T-helper 2 cell (primary cell): ENCODE measurements around the gene SFR1.
A peak's percentile ranks its signal among the peaks of the same experiment; 100 is the strongest.
"Not testable (repeated sequence)": the region's sequence is repeated elsewhere in the genome, so short reads cannot be mapped to it uniquely, and the experiment has no call there.

Experiments used
- DNase-seq, 5 experiments: peaks; one replicate each; pipeline versions ENCODE4 v3.0.0 to v3.0.0-alpha.2; 2012 to 2022

The SFR1 gene

DNA sequence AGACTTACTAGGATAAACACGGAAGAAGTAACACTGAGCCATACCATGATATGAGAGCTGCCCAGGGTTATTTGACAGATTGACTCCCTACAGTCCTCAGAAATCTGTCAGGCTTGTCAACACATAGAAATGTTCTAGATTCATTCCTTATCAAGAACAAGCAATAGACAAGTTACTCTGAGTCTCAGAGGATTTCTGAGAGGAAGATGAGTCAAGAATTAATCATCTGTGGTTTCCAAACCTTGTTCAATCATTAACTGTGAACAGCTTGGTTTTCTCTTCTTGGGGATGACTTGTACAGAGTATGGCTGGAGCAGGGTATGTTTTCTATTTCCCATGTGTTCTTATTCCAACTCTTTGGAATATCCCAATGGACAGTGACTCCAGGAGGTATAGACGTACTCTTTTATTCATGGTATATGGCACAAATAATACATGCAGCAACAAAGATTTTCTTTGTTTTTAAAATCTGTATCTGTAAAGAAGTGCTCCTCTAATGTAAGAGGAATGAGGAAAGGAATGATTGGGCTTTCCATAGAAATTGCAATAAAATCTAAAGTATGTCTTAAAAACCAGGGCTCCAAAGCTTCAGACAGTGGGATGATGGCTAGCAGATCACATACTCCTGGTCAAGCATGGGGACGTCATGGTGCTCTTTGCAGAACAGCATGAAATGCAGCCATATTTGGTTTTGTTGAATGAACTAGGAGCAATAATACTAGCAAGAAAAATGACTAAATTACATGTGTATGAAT lies 11.9 kb upstream of the SFR1 start:
- no peak for DNase-seq

GRCh38 chr10:104113376-104113956 lies 8.5 kb upstream of the SFR1 start:
- no peak for DNase-seq

- no peak for DNase-seq
These were observed 4.1 kb upstream of the SFR1 start for GRCh38 chr10:104117839-104118323.

- no peak for DNase-seq
These were observed 2.0 kb upstream of the SFR1 start for GRCh38 chr10:104119996-104120395.

DNA sequence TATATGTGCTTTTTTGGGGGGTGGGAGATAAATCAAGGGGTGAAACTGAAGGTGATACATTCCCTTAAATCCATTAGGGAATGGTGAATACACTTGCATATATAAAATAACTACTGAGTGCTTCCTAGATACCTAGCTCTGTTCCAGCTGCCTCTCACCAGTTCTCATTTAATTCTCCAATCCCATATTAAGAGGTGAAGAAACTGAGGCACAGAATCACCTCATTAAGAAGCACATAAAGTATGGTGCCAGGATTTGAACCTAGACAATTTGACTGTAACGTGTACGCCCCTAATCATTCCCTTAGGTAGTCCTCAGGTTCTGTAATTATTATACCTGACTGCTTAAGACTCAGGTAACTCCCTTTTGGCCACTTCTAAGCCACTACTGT lies 1.5 kb upstream of the SFR1 start:
- no peak for DNase-seq

DNA sequence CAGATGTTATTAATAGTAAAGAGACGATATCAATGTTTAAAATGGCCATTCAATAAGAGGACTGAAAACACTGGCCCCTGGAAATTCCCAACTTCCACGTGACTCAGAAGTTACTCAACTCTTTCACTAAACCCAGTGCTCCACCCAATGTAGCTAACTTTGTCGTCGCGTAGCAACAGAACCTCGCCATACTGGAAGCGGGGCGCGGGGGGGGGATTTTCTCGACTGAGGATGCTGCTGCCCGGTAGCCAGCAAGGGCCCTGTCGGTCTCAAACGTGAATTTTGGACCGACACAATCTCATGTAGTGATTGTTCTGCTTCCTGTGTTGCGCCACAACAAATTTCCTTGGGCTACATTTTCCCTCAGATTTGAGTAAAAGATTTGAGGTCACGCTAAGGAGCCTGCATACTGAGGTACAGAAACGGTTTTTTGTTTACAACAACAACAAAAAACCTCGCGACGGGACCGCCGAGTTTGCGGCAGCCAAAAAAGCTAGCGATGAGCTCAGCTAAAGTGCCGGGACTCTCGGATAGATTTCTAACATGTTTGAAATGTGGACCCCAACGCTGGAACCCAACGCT lies 977 bp upstream of the SFR1 start:
- DNase-seq: peak; percentile 70 to 85 (median 83)

- peak in 2 of 5 experiments; percentile 1 to 41 for DNase-seq
These were observed 495 bp downstream of the SFR1 start for GRCh38 chr10:104122225-104123107.

GRCh38 chr10:104123397-104123796 lies 1.4 kb downstream of the SFR1 start:
- DNase-seq: peak in 1 of 5 experiments; percentile 49

- peak in 1 of 5 experiments; percentile 17 for DNase-seq
These were observed 5.4 kb downstream of the SFR1 start for GRCh38 chr10:104127411-104127810.

- no peak for DNase-seq
These were observed 6.2 kb downstream of the SFR1 start for GRCh38 chr10:104128214-104128613.

GRCh38 chr10:104130041-104130440 lies 8.1 kb downstream of the SFR1 start:
- no peak for DNase-seq

DNA sequence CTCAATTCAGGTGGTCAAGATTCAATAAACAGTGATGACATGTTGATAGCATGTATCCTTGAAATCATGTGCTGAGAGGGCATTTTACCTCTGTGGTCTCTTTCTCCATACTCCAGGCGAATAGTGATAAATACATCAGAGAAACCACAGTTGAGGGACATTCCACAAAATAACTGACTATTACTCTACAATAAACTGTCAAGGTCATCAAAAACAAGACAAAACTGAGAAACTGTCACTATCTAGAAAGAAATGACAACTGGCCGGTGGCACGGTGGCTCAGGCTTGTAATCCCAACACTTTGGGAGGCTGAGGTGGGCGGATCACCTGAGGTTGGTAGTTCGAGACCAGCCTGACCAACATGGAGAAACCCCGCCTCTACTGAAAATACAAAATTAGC lies 16.2 kb downstream of the SFR1 start:
- DNase-seq: no peak

GRCh38 chr10:104139221-104139620 lies 17.2 kb downstream of the SFR1 start:
- DNase-seq: peak in 1 of 5 experiments; percentile 18

DNA sequence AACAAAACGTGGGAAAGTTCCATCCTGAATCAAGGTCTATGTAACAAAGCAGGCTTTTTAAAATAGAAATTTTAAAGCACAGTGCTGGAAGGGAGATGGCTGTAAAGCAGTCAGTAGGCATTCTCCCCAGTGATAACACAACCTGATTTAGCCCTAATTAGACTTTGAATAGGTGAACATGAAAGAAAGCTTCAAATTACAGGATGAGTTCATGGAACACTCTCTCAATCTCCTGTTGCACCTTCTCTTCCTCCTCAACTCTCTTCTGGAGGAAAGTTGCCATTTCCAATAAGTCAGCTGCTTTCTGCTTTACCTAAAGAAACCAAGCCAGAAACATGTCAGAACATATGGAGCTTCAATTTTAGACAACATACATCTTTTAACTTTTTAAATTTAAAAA lies 20.1 kb downstream of the SFR1 start:
- no peak for DNase-seq

GRCh38 chr10:104143829-104144228 lies 21.9 kb downstream of the SFR1 start:
- DNase-seq: no peak

- no peak for DNase-seq
These were observed 23.0 kb downstream of the SFR1 start for GRCh38 chr10:104144931-104145330.

GRCh38 chr10:104146882-104147281 lies 24.9 kb downstream of the SFR1 start:
- DNase-seq: no peak

DNA sequence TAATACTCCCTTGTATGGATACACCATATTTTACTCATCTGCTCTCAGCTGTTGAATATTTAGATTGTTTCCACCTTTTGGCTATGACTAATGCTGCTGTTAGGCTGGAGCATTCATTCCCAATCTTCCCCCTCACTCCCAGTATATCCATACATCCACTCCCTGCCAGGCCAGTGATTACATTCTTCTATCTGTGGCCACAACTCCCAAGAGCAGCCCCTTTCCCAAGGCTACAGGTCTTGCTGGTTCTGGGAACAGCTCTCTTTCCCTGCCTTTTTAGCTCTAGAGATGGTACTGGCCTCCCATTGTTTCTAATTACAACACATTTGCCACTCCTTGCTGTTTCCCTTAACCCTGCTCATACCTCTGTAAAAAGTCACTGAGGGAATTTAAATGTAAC lies 28.2 kb downstream of the SFR1 start:
- DNase-seq: no peak

- no peak for DNase-seq
These were observed 29.8 kb downstream of the SFR1 start for GRCh38 chr10:104151737-104152136.

DNA sequence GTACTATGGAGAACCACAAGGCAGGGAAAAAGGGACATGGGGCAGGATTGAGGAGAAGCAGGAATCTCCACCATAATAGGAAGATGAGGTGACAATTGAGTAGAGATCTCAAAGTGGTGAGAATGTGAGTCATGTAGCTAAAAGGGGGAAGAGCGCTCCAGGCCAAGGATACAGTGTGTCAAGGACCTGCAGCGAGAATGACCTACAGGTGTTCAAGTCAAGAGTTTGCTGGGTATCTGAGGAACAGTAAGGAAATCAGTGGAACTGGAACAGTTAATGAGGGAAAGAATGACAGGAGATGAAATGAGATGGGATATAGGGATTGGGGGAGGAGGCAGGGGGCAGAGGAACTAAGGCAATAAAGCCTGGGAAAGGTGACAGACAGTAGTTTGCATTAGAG lies 33.6 kb downstream of the SFR1 start:
- DNase-seq: no peak

- DNase-seq: peak in 2 of 5 experiments; percentile 32 to 35
These were observed 48.8 kb downstream of the SFR1 start for GRCh38 chr10:104170610-104171254.

DNA sequence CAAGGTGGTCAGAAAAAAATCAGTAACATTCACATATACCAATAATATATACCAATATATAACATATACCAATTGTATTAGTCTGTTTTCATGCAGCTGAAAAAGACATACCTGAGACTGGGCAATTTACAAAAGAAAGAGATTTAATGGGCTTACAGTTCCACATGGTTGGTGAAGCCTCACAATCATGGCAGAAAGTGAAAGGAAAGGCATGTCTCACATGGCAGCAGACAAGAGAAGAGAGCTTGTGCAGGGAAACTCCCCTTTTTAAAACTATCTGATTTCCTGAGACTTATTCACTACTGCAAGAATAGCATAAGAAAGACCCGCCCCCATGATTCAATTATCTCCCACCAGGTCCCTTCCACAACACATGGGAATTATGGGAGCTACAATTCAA lies 52.2 kb downstream of the SFR1 start:
- not testable (repeated sequence) for DNase-seq
